GM10248 (cell line): ENCODE results near the gene GFRA1.

ENCODE experiments used
- CTCF ChIA-PET: fragments of 300-600 bp; sonication (Branson Sonifier 250); formaldehyde crosslinking; extraction: SDS; loops from one replicate; lab custom pipeline; 2021; ENCODE audit warnings: antibody characterized with exemption; lab: Yijun Ruan, JAX
- POLR2A ChIA-PET: fragments of 350-650 bp; sonication (Branson Sonifier 250); formaldehyde crosslinking; extraction: SDS; loops from one replicate; lab custom pipeline; 2020; ENCODE audit warnings: antibody characterized with exemption; lab: Yijun Ruan, JAX
- DNase-seq: peaks from one replicate; pipeline ENCODE4 v3.0.0; 2012; ENCODE audit errors: extremely low spot score
- CTCF ChIP-seq: IDR thresholded peaks from 2 replicates; pipeline ENCODE4 v1.5.1; 2012; ENCODE audit warnings: mild to moderate bottlenecking, low read depth; ENCODE audit errors: extremely low read depth, missing control alignments, control extremely low read depth

Gene GFRA1

GRCh38 chr10:116154651-116155050, 118.4 kb downstream of the GFRA1 start:
- no peak for DNase-seq
- TF ChIP-seq CTCF: no peak
- ChIA-PET POLR2A (no interaction called here), CTCF (no interaction called here)

- ChIA-PET POLR2A (no interaction called here), CTCF (no interaction called here)
- TF ChIP-seq CTCF: no peak
- no peak for DNase-seq
These were observed 121.9 kb downstream of the GFRA1 start for GRCh38 chr10:116151076-116151475.

GRCh38 chr10:116150606-116151005, 122.4 kb downstream of the GFRA1 start:
- no peak for TF ChIP-seq CTCF
- ChIA-PET POLR2A (no interaction called here), CTCF (no interaction called here)
- DNase-seq: no peak

GRCh38 chr10:116147147-116147905, 125.7 kb downstream of the GFRA1 start:
- DNase-seq: no peak
- no peak for TF ChIP-seq CTCF
- ChIA-PET CTCF (interaction anchor here (2.6 kb wide), 1 partner anchor 10 kb away, joined by 9 read pairs; no protein-coding TSS in a partner anchor), POLR2A (no interaction called here)

GRCh38 chr10:116146372-116147140, 126.5 kb downstream of the GFRA1 start:
- no peak for DNase-seq
- no peak for TF ChIP-seq CTCF
- ChIA-PET CTCF (interaction anchor here (2.6 kb wide), 1 partner anchor 11 kb away, joined by 9 read pairs; no protein-coding TSS in a partner anchor), POLR2A (no interaction called here)

- no peak for TF ChIP-seq CTCF
- POLR2A ChIA-PET: no interaction called here
- CTCF ChIA-PET: no interaction called here
- DNase-seq: no peak
These were observed 129.3 kb downstream of the GFRA1 start for GRCh38 chr10:116143673-116144222.
